Smooth muscle cell (in vitro differentiated cells): Measurements from ENCODE around the gene RIC8A. TPM values are rescaled to one million over a fixed set of nuclear protein-coding genes. Genes with fewer than 3 reads are reported as not detected.

Experiments used
- DNase-seq: peaks from one replicate; lab custom pipeline; 2025; ENCODE audit not compliant: unreplicated experiment; lab: John Stamatoyannopoulos, UW
- H2AFZ ChIP-seq: fragments of 200-600 bp; sonication (generic); 2 replicates; pipeline ENCODE4 v1.6.0; 2016; ENCODE audit warnings: antibody characterized with exemption, low read depth, mild to moderate bottlenecking
- H3F3A ChIP-seq: fragments of 200-600 bp; sonication (generic); 2 replicates; pipeline ENCODE4 v1.6.0; 2017; ENCODE audit warnings: antibody characterized with exemption, low read depth
- H3K27ac ChIP-seq: fragments of 200-600 bp; sonication (generic); 2 replicates; pipeline ENCODE4 v1.5.1; 2016; ENCODE audit warnings: low read depth, mild to moderate bottlenecking
- H3K27me3 ChIP-seq: fragments of 200-600 bp; sonication (generic); 2 replicates; pipeline ENCODE4 v1.6.1; 2016; ENCODE audit warnings: low read depth, mild to moderate bottlenecking
- H3K36me3 ChIP-seq: fragments of 200-600 bp; sonication (generic); 2 replicates; pipeline ENCODE4 v1.5.1; 2016; ENCODE audit warnings: low read depth
- H3K4me1 ChIP-seq: fragments of 200-600 bp; sonication (generic); 2 replicates; pipeline ENCODE4 v1.5.1; 2016; ENCODE audit warnings: low read depth
- H3K4me2 ChIP-seq: fragments of 200-600 bp; sonication (generic); 2 replicates; pipeline ENCODE4 v1.6.0; 2016; ENCODE audit warnings: mild to moderate bottlenecking
- H3K4me3 ChIP-seq: fragments of 200-600 bp; sonication (generic); 2 replicates; pipeline ENCODE4 v1.5.1; 2016; ENCODE audit warnings: mild to moderate bottlenecking
- H3K79me2 ChIP-seq: fragments of 200-600 bp; sonication (generic); 2 replicates; pipeline ENCODE4 v1.6.0; 2016; ENCODE audit warnings: low read depth, mild to moderate bottlenecking
- H3K9ac ChIP-seq: fragments of 200-600 bp; sonication (generic); 2 replicates; pipeline ENCODE4 v1.6.0; 2016; ENCODE audit warnings: low read depth
- H3K9me3 ChIP-seq: fragments of 200-600 bp; sonication (generic); replicated peaks from 2 replicates; pipeline ENCODE4 v1.5.1; 2016; ENCODE audit warnings: low read depth
- H4K20me1 ChIP-seq: fragments of 200-600 bp; sonication (generic); 2 replicates; pipeline ENCODE4 v1.6.0; 2016; ENCODE audit warnings: low read depth
- CTCF ChIP-seq: fragments of 200-600 bp; sonication (generic); IDR thresholded peaks from 2 replicates; pipeline ENCODE4 v1.5.1; 2017; ENCODE audit warnings: borderline replicate concordance, mild to moderate bottlenecking, antibody characterized with exemption; ENCODE audit not compliant: insufficient read depth, poor library complexity, severe bottlenecking
- WGBS: methylation state at CpG from one replicate; pipeline ENCODE4 v1.1.7; 2016; ENCODE audit warnings: low lambda C conversion rate; 5-methylcytosine and 5-hydroxymethylcytosine counted together
- polyA plus RNA-seq: library from polyadenylated mRNA; unstranded; fragments of >200 nt; fragmentation: Nextera tagmentation; extraction: Ambion mirVana; gene quantifications from 2 replicates; pipeline ENCODE4 v1.2.1, GENCODE V29; 2016
- total RNA-seq: library from RNA; depleted of rRNA; stranded (reverse); fragments of >200 nt; gene quantifications from 2 replicates; pipeline ENCODE4 v1.2.3, GENCODE V29; 2014

Gene RIC8A
- total and polyA plus RNA-seq, 2 experiments from 2014 or later = 71.2 to 120 TPM

GRCh38 chr11:197741-198235, 9.7 kb upstream of the RIC8A start:
- Histone ChIP-seq H4K20me1 (peaks cover 31% of the 10 kb centered on the region), H3K9ac (no peak overlapping the region), H3K27me3 (no peaks in the 10 kb centered on the region), H3K27ac (no peak overlapping the region), H3F3A (no peaks in the 10 kb centered on the region), H3K4me1 (no peaks in the 10 kb centered on the region), H3K36me3 (no peaks in the 10 kb centered on the region), H3K4me3 (no peak overlapping the region), H3K4me2 (no peak overlapping the region), H3K9me3 (no peaks in the 10 kb centered on the region), H2AFZ (no peak overlapping the region), H3K79me2 (peaks cover 3% of the 10 kb centered on the region)
- no peak for TF ChIP-seq CTCF
- 89% methylated on average over 9 of the region's 9 CpGs for WGBS
- DNase-seq = no peak

GRCh38 chr11:198236-198806, 9.2 kb upstream of the RIC8A start:
- TF ChIP-seq CTCF = no peak
- H3K4me2 ChIP-seq = no peak overlapping the region
- peaks cover 8% of the 10 kb centered on the region for H3K79me2 ChIP-seq
- no peaks in the 10 kb centered on the region for H3K9me3 ChIP-seq
- H3K27me3 ChIP-seq = no peaks in the 10 kb centered on the region
- no peak overlapping the region for H3K27ac ChIP-seq
- H3K36me3 ChIP-seq = no peaks in the 10 kb centered on the region
- WGBS = 95% methylated on average over 21 of the region's 21 CpGs
- no peak for DNase-seq
- no peak overlapping the region for H2AFZ ChIP-seq
- no peak overlapping the region for H3K9ac ChIP-seq
- no peaks in the 10 kb centered on the region for H3F3A ChIP-seq
- peaks cover 36% of the 10 kb centered on the region for H4K20me1 ChIP-seq
- no peak overlapping the region for H3K4me3 ChIP-seq
- no peaks in the 10 kb centered on the region for H3K4me1 ChIP-seq

GRCh38 chr11:199004-199581, 8.4 kb upstream of the RIC8A start:
- H3K79me2 ChIP-seq = peaks cover 14% of the 10 kb centered on the region
- no peaks in the 10 kb centered on the region for H3K36me3 ChIP-seq
- no peak overlapping the region for H3K4me2 ChIP-seq
- no peaks in the 10 kb centered on the region for H3K9me3 ChIP-seq
- no peak overlapping the region for H2AFZ ChIP-seq
- H4K20me1 ChIP-seq = peaks cover 44% of the 10 kb centered on the region
- no peaks in the 10 kb centered on the region for H3K27me3 ChIP-seq
- WGBS = 87% methylated on average over 13 of the region's 13 CpGs
- no peaks in the 10 kb centered on the region for H3F3A ChIP-seq
- H3K27ac ChIP-seq = no peak overlapping the region
- H3K9ac ChIP-seq = no peak overlapping the region
- no peak for TF ChIP-seq CTCF
- H3K4me1 ChIP-seq = no peaks in the 10 kb centered on the region
- DNase-seq = no peak
- H3K4me3 ChIP-seq = no peak overlapping the region

- WGBS = 86% methylated on average over 8 of the region's 8 CpGs
Observed at GRCh38 chr11:199782-200181, 7.7 kb upstream of the RIC8A start.

More at GRCh38 chr11:199782-200181, 7.7 kb upstream of the RIC8A start:
- Histone ChIP-seq H3K36me3 (no peaks in the 10 kb centered on the region), H3K9ac (no peak overlapping the region), H3K79me2 (peaks cover 20% of the 10 kb centered on the region), H3K9me3 (no peaks in the 10 kb centered on the region), H3K4me2 (no peak overlapping the region), H3F3A (no peaks in the 10 kb centered on the region), H4K20me1 (peaks cover 51% of the 10 kb centered on the region), H3K27ac (no peak overlapping the region), H2AFZ (no peak overlapping the region), H3K27me3 (no peaks in the 10 kb centered on the region), H3K4me1 (no peaks in the 10 kb centered on the region), H3K4me3 (no peak overlapping the region)
- TF ChIP-seq CTCF = no peak
- no peak for DNase-seq
